ENCODE data around the gene RBM43. TPM values are rescaled to one million over a fixed set of nuclear protein-coding genes. Genes with fewer than 3 reads are reported as not detected.

Gene RBM43
- total RNA-seq, 2 experiments from 2014 or later, result 0.25 to 0.91 TPM

- H3K4me3 ChIP-seq (ENCODE audit: low read depth, low read length, poor library complexity, severe bottlenecking), result no peak overlapping the region
- no TSS peak for BruUV-seq (replicated peaks)
- no peak overlapping the region for H2AFZ ChIP-seq (ENCODE audit: low read length)
- intact Hi-C loops (cut with micrococcal nuclease; ENCODE audit: unreplicated experiment), result no loop called here
- H3K36me3 ChIP-seq (ENCODE audit: insufficient read depth, low read length), result no peaks in the 10 kb centered on the region
- H3K79me2 ChIP-seq (ENCODE audit: insufficient read depth, low read depth, low read length), result no peaks in the 10 kb centered on the region
- CTCF ChIA-PET (ENCODE audit: unreplicated experiment), result no interaction called here
- H3K4me1 ChIP-seq (ENCODE audit: insufficient read depth, low read length, poor library complexity, severe bottlenecking), result no peaks in the 10 kb centered on the region
- H3K27ac ChIP-seq (ENCODE audit: low read depth, low read length, poor library complexity, severe bottlenecking), result no peak overlapping the region
- no peak for DNase-seq (ENCODE audit: low spot score)
- no peak overlapping the region for H3K4me2 ChIP-seq (ENCODE audit: low read length)
- no peaks in the 10 kb centered on the region for H3K9me2 ChIP-seq (ENCODE audit: insufficient read depth, low read length)
- no peak for TF ChIP-seq EZH2phosphoT487 (IDR thresholded peaks at IDR 0.05; ENCODE audit: borderline replicate concordance, low read depth, low read length)
- TF ChIP-seq CTCF (conservative IDR thresholded peaks at IDR 0.05; ENCODE audit: low read length), result no peak
- no peaks in the 10 kb centered on the region for H4K20me1 ChIP-seq (ENCODE audit: insufficient read depth, low read length)
- H3K9me3 ChIP-seq (ENCODE audit: low read length), result no peaks in the 10 kb centered on the region
- POLR2A ChIA-PET, result no interaction called here
Observed at GRCh38 chr2:151305129-151305691, 43.5 kb upstream of the RBM43 start.

GRCh38 chr2:151302879-151303278 lies 41.2 kb upstream of the RBM43 start:
- Histone ChIP-seq H3K9me2 (ENCODE audit: insufficient read depth, low read length) (no peaks in the 10 kb centered on the region), H3K4me3 (ENCODE audit: low read depth, low read length, poor library complexity, severe bottlenecking) (no peak overlapping the region), H3K79me2 (ENCODE audit: insufficient read depth, low read depth, low read length) (no peaks in the 10 kb centered on the region), H4K20me1 (ENCODE audit: insufficient read depth, low read length) (no peaks in the 10 kb centered on the region), H3K4me2 (ENCODE audit: low read length) (no peak overlapping the region), H3K4me1 (ENCODE audit: insufficient read depth, low read length, poor library complexity, severe bottlenecking) (peaks cover 7% of the 10 kb centered on the region), H2AFZ (ENCODE audit: low read length) (no peak overlapping the region), H3K36me3 (ENCODE audit: insufficient read depth, low read length) (no peaks in the 10 kb centered on the region), H3K9me3 (ENCODE audit: low read length) (no peaks in the 10 kb centered on the region), H3K27ac (ENCODE audit: low read depth, low read length, poor library complexity, severe bottlenecking) (no peak overlapping the region)
- DNase-seq (ENCODE audit: low spot score), result no peak
- TF ChIP-seq CTCF (conservative IDR thresholded peaks at IDR 0.05; ENCODE audit: low read length) (no peak), EZH2phosphoT487 (IDR thresholded peaks at IDR 0.05; ENCODE audit: borderline replicate concordance, low read depth, low read length) (no peak)
- POLR2A ChIA-PET, result no interaction called here
- intact Hi-C loops (cut with micrococcal nuclease; ENCODE audit: unreplicated experiment), result no loop called here
- BruUV-seq (replicated peaks), result no TSS peak
- CTCF ChIA-PET (ENCODE audit: unreplicated experiment), result no interaction called here

GRCh38 chr2:151302404-151302803 lies 40.7 kb upstream of the RBM43 start:
- DNase-seq (ENCODE audit: low spot score), result no peak
- Histone ChIP-seq H3K4me1 (ENCODE audit: insufficient read depth, low read length, poor library complexity, severe bottlenecking) (peaks cover 9% of the 10 kb centered on the region), H3K4me3 (ENCODE audit: low read depth, low read length, poor library complexity, severe bottlenecking) (no peak overlapping the region), H3K9me3 (ENCODE audit: low read length) (no peaks in the 10 kb centered on the region), H3K27ac (ENCODE audit: low read depth, low read length, poor library complexity, severe bottlenecking) (no peak overlapping the region), H4K20me1 (ENCODE audit: insufficient read depth, low read length) (no peaks in the 10 kb centered on the region), H3K4me2 (ENCODE audit: low read length) (no peak overlapping the region), H3K36me3 (ENCODE audit: insufficient read depth, low read length) (no peaks in the 10 kb centered on the region), H3K9me2 (ENCODE audit: insufficient read depth, low read length) (no peaks in the 10 kb centered on the region), H2AFZ (ENCODE audit: low read length) (no peak overlapping the region), H3K79me2 (ENCODE audit: insufficient read depth, low read depth, low read length) (no peaks in the 10 kb centered on the region)
- intact Hi-C loops (cut with micrococcal nuclease; ENCODE audit: unreplicated experiment), result no loop called here
- CTCF ChIA-PET (ENCODE audit: unreplicated experiment), result no interaction called here
- POLR2A ChIA-PET, result no interaction called here
- no peak for TF ChIP-seq EZH2phosphoT487 (IDR thresholded peaks at IDR 0.05; ENCODE audit: borderline replicate concordance, low read depth, low read length)
- no peak for TF ChIP-seq CTCF (conservative IDR thresholded peaks at IDR 0.05; ENCODE audit: low read length)
- no TSS peak for BruUV-seq (replicated peaks)
